GM10847 (cell line): ENCODE data around the gene BIRC2.

Experiments
- POLR2A ChIP-seq: IDR thresholded peaks from 2 replicates; pipeline ENCODE4 v1.6.1; 2011; ENCODE audit not compliant: insufficient read length; ENCODE audit errors: extremely low read depth

Gene BIRC2

DNA sequence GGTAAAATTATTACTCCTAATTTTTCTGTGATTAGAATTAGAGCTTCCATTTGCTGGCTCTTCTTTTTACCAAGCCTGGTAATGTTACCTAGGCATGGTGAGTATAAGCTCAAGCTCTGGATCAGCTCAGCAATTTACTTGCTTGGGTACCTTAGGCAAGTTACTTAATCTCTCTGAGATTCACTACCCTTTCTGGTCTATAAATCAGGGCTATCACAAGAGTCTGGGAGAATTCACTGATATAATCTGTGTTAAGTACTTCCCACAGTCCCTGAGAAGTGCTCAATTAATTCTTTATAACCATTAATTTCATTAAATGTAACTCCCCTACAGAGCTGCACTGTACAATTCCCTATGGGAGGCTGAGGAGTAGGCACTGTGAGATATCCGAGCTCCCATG is 61.3 kb downstream of the BIRC2 start:
- no peak for TF ChIP-seq POLR2A

DNA sequence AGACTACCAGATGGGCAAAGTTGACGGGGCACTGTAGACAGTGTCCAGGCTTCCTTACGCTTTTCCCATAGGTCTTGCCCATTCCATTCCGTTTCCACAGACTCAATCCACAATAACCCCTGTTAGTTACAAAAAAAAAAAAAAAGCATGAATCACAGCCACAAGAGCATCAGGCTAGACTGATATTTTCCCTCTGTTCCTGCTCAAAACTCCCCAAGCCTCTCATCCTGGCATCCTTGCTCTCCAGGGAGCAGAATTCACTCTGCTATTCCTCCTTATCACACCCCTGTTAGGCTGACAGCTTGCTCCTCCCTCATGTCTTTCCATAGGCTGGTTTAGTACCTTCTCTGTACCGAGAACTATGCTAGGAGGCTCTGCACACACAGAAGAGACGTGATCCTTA is 63.4 kb downstream of the BIRC2 start:
- no peak for TF ChIP-seq POLR2A

DNA sequence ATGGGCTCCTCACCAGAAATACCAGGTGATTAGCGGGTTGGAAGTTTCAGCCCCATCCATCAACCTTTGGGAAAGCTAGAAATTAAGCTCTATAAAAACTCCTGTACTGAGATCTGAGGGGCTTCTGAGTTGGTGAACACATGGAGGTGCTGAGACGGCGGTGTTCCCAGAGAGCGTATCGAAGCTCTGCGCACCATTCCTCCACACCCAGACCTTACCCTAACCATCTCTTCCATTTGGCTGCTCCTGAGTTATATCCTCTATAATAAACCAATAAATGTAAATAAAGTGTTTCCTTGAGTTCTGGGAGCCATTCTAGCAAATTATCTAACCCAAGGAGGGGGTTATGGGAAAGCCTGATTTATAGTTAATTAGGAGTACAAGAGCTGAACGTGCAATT is 64.1 kb downstream of the BIRC2 start:
- TF ChIP-seq POLR2A: no peak

DNA sequence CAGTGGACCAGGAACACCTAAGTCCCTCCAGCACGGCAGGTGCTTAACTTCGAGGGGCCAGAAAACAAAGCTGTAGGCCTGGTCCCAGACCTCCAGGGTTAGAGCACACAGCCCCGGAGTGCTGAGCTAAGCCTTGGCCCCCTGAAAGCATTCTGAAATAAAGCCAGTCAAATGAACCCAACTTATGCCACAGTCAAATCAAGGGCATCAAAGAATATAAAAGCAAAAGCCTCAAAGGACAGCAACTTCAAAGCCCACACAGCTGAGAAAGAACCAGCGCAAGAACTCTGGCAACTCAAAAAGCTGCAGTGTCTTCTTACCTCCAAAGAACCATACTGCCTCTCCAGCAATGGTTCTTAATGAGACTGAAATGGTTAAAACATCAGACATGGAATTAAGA is 66.5 kb downstream of the BIRC2 start:
- TF ChIP-seq POLR2A: no peak

DNA sequence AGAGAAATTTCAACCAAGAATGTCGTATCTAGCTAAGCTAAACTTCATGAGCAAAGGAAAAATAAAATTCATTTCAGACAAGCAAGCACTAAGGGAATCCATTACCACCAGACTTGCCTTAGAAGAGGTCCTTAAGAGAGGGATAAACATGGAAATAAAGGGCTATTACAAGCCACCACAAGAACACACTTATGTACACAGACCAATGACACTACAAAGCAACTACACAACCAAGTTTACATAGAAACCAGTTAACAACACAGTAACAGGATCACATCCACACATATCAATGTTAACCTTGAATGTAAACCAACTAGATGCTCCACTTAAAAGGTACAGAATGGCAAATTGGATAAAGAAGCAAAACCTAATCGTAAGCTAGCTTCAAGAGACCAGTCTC is 67.5 kb downstream of the BIRC2 start:
- TF ChIP-seq POLR2A: no peak

DNA sequence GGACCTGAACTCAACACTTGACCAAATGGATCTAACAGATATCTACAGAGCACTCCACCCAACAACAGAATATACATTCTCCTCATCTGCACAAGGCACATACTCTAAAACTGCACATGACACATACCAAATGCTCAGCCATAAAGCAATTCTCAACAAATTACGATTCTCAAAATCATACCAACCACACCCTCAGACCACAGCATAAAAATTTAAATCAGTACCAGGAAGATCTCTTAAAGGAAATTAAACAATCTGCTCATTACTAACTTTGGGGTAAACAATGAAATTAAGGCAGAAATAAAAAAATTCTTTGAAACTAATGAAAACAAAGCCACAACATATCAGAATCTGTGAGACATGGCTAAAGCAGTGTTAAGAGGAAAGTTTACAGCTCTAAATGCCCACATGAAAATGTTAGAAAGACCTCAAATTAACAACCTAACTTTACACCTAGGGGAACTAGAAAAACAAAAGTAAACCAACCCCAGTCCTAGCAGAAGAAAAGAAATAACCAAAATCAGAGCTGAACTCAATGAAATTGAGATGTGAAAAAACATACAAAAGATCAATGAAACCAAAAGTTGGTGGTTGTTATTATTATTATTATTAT is 68.4 kb downstream of the BIRC2 start:
- TF ChIP-seq POLR2A: no peak

DNA sequence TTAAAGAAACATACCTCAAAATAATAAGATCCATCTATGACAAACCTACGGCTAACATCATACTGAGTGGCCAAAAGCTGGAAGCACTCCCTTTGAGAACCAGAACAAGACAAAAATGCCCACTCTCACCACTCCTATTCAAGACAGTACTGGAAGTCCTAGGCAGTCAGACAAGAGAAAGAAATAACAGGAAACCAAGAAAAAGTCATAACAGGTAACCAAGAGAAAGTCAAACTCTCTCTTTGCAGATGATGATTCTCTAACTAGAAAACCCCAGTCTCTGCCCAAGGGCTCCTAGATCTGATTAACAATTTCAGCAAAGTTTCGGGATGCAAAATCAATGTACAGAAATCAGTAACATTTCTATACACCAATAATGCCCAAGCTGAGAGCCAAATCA is 70.0 kb downstream of the BIRC2 start:
- TF ChIP-seq POLR2A: no peak

DNA sequence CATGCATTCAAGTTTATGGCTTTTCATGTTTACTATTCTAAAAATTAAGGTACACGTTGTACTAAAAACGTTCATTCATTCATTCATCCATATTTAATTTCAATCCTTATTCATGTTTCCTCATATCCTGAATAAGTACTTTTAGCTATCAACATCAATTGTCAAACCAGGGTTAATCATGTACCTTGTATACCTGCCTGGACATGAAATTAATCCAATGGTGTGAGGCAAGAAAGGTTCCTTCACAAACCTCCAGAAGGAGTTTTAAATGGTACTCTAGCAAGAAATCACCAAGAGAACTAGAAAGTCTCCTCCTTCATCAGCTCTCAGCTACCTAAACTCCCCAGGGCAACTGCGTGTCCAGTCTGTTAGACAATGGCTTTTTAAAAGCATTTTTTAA is 72.2 kb downstream of the BIRC2 start:
- TF ChIP-seq POLR2A: no peak

DNA sequence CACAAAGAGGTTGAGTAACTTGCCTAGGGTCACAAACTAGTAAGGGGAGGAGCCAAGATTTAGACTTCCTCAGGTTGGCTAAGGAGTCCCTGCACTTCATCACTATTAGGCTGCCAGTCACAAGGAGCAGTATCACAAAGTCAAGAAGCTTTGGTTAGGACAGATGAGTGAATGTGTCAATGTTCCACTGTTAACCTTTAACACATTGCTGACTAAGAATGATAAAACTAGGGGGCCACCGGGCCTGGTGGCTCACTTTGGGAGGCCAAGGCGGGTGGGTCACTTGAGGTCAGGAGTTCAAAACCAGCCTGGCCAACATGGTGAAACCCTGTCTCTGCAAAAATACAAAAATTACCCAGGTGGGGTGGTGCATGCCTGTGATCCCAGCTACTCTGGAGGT is 73.5 kb downstream of the BIRC2 start:
- no peak for TF ChIP-seq POLR2A

DNA sequence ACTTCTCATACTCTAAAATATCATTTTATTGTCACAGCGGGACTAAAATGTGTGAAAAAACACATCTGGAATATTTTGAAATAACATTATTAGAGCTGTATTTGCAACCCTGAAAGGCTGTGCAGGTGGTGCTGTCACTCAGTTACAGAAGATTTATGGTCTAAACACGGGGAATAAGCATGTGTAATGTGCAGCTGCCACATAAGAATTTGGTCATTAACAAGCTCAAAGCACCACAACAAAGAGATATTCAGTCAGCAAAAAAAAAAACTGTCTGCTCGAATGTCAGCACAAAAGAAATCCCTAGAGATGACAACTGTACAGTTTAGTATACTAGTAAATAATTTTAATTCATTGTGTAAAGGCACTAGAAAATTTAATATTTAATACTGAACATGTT is 74.2 kb downstream of the BIRC2 start:
- TF ChIP-seq POLR2A: no peak

DNA sequence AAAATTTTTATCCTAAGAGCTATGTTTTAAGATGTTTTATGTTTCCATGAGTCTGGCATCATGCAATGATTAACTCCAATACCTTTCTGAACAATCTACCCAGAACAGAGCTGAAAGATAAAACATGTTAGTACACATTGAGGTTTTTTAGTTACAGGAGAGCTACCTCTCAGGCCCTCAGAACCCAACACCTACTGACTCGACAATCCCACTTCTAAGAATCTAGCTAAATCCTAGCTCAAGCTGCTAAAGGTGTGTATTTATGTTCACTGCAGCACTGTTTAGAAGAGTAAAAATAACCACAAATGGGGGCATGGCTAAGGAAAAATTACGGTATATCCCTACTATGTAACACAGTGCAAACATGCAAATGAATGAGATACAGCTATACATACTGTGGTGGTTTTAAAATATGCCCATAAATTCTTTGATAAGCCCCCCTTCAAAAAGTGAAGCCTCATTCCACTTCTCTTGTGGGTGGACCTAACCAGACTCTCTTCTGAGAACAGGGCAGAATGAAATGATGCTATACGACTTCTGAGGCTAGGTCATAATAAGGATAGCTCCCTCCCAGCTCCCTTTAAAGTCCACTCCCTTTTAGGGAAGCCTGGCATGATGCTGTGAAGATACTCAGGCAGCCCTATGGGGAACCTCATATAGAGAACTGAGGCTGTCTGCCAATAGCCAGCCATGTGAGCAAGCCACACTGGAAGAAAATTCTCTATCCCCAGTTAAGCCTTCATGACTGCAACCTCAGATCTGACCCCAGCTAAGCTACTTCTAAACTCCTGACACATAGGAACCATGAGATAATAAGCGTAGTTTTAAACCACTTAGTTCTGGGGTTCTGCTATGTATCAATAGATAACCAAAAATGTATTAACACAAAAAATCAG is 76.1 kb downstream of the BIRC2 start:
- TF ChIP-seq POLR2A: no peak

DNA sequence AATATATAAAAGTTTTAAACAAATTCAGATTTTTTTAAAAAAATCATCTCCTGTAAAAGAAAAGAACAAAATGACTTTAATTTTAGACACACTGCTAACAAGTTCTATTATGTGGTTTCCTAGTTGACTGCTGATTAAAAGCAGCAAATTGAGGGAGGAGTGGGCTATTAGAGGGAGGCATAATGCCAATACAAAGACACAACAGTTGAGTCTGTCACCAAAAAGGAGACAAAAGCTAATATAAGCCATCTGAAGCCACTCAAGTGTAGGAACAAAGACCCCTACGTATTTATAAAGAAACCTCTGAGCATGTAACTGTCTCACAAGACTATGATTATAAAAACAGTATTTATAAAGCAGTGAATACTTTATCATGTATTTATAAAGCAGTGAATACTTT is 76.9 kb downstream of the BIRC2 start:
- no peak for TF ChIP-seq POLR2A

DNA sequence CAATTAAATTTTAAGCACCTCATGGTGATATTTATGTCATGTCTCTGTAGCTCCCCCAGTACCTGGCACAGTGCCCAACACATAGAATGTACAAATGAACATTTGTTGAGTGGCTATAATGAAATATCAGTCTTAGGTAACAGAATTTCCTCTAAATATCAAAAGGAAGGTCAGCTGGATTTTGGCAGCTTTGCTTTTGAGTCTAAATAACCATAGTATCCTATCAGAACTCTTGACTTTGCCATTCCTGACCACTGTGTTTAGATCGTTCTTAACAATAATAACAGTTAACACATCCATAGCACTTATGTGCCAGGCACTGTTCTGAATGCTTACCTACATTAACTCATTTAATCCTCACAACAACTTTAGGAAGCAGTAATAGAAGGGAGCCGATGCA is 79.0 kb downstream of the BIRC2 start:
- no peak for TF ChIP-seq POLR2A

DNA sequence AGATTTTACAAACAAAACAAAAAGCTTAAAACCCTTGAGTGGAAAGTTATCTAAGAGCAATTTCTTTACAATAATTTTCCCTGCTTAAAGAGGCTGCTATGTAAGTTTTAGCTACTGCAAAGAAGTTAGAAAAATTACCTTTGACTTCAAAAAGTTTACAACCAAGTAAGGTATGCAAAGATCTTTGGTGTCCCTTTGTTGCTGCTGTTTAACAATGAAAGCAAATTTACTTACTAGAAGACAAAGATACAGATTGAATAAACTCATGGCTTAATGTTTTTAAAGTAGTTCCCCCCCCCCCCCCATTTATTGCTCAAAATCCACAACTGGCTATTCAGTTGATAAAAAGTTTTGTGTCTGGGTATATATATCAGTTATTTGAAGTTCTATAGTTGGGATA is 79.6 kb downstream of the BIRC2 start:
- TF ChIP-seq POLR2A: no peak

DNA sequence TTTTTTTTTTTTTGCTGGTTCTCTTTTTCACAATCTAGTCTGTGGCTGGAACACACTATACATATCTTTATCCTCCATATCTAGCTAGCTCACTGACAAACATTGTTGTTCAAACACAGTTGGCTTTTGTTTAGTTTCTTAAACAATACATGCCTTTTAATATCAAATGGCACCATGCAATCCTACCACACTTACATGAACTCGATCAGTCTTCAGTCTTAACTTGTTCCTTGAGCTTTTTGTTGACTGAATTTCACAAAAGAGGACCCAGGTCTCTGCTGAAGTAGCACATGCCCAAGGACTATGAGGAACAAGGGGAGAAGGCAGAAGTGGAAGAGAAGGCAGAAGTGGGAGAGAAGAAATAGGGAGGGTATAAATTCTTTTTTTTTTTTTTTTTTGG is 80.1 kb downstream of the BIRC2 start:
- TF ChIP-seq POLR2A: no peak
